HG03103 (cell line): ENCODE measurements around the gene HS3ST5.
"Not testable (repeated sequence)": the region's sequence is repeated elsewhere in the genome, so short reads cannot be mapped to it uniquely, and the experiment has no call there.

Source experiments
- ATAC-seq: cut with Tn5 transposase; IDR thresholded peaks from one replicate; pipeline ENCODE4 v1.9.1; 2021; ENCODE audit warnings: low read depth; ENCODE audit not compliant: unreplicated experiment

Gene HS3ST5

DNA sequence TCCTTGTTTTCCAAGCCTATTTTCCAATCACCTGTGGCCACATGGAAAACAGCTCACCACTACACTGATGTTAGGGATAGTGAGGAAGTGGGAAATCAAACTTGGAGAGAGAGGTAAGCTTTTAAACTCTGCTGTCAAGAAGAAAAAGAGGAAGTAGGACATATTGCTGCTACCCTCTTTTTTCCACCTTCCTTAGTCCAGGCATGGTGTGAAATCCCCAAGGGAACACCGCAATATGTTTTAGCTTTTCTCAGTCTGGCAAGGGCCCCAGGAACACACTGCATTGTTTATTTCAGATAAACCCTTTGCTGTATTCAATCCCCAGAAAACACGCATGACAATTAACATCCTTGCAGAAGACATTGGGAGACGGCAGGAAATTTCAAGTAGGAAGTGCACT is 61.3 kb downstream of the HS3ST5 start:
- ATAC-seq = no peak

DNA sequence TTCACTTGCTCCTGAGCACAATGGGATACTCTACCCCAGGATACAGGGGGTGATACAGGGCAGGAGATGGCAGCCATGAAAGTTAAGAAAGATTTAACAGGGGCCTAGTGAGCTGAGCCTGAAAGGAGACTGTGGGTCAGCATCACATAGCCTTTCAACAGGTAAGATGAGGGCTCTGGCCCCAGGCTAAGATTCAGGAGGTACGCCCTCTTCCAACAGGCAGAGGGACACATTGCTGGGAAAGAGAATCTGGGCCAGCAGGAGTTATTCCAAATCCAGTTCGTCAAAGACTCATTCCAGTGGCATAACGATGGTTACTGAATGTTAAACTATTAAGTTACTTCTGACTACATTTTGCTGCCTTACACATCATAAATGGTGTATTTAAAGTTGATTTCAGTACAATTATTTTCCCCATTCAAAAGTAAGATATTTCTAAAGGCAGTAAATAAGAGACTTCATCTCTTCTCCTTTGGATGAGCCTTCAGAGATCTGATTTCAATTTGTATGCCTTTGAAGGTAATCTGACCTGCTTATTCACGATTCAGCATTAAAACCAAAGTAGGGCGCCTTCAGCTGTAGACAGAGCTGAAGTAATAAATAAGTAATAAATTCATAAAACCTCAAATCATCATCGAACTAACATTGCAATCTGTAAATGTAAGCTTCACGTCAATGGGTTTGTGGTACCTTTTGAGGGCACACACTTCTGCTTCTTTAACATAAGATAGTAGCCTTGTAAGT is 62.4 kb downstream of the HS3ST5 start:
- ATAC-seq = no peak

DNA sequence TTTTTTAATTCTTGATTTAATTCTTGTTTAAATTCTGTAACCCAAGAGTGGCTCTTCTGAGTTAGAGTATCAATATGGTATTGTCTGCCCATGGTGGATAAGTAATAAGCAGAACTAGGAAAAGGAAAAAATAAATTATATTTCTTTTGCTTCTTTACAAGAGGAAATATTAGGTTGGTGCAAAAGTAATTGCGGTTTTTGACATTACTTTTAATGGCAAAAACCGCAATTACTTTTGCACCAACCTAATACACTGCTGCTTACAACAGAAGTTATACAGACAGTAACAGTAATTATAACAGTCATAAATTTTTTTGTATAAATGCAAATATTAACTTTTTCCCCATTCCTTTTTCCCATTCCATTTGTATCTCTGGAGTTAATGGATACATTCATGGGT is 65.6 kb downstream of the HS3ST5 start:
- ATAC-seq = no peak

DNA sequence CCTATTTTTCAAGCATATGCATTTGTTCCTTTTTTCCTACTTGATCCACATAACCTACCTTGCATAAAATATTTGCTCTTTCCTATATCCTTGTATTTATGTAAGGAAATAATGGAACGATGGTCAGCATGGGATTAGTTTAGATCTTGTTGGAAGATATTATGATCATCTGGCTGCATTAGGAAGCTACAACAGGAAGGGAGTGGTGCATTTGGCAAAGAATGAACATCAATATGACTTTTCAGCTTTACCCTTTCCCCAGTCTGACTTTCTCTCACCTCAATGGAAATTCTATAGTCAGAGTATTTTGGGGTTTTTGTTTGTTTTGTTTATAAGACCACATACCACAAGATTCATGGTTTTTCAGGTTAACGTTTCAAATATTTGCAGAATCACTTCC is 66.0 kb downstream of the HS3ST5 start:
- no peak for ATAC-seq

DNA sequence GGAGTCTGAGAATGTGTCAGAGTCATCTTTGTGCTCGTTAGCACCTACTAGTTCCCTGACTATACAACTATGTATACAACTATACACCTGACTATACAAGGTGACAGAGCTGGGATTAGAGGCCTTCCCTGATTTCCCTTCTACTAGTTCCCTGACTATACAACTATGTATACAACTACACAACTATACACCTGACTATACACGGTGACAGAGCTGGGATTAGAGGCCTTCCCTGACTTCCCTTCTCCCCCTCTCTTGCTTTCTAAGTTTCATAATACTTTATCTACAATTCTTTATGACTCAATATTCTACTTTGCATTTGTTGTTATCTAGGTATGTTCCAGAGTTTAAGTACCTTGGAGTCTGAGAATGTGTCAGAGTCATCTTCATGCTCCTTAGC is 68.0 kb downstream of the HS3ST5 start:
- no peak for ATAC-seq

DNA sequence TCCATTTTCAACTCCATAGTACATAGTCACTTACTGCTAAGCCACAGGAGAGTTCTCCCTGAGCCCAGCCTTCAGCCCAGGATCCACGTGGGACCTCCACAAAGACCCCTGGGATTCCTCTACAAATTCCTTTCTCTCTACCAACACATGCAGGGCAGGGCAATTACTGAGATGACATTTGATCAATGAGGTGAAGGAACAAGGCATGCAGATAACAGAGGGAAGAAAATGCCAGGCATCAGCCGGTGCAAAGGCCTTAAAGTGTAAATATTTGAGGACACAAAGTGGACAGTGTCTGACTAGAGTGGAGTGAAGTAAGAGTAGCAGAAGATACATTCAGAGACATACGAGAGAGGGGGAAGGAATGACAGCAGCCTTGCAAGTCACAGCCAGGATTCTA is 70.2 kb downstream of the HS3ST5 start:
- ATAC-seq = no peak

DNA sequence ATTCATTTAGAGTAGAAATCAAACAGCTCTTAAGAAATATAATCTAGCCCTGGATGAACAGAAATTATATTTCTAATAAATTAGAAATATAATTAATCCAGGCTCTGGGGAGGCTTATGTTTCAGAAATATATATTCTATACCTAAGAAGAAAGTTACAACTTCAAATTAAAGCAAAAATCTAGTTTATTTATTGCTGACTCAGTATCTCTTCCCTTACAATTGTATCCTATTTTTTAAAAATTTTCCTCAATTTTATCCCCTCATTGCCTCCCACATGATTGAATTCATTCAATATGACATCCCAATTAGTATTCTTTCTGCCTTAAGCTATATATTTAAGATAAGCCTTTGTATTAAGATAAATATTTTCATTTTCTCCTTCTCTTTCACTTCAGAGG is 71.4 kb downstream of the HS3ST5 start:
- no peak for ATAC-seq

DNA sequence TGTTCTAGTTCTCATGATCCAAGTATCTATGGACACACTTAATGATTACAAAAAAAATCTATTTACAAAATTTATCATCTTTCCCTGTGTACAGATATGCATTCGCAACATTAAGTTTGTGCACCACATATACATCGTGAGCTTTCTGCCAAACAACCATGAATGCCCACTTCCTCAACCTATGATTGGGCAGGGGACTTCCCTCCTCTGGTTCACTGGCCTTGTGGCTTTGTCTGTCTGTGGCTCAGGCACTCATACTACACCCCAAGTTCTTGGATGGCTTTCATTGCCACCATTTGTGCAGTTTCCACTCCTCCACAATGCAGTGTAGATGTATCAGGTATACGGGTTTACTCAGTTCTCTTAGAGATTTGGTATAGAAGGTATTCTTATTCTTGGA is 74.9 kb downstream of the HS3ST5 start:
- ATAC-seq = no peak

DNA sequence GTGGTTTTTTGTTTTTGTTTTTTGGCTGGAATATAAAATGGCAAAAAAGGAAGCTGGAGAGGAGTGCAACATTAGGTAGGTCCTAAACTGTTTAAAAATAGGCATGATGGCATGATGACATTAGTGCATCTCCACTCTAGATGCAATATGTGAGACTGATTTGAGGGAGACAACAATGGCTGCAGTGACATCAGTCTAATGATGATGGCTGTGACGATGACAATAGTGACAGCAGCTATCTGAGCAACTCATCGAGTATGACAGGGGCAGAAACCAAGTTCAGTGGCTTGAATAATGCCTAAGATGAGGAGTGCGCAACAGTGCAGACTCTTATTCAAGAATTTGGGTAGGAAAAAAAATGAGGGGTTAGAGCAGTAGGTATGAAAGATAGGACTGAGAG is 82.0 kb downstream of the HS3ST5 start:
- ATAC-seq = no peak

DNA sequence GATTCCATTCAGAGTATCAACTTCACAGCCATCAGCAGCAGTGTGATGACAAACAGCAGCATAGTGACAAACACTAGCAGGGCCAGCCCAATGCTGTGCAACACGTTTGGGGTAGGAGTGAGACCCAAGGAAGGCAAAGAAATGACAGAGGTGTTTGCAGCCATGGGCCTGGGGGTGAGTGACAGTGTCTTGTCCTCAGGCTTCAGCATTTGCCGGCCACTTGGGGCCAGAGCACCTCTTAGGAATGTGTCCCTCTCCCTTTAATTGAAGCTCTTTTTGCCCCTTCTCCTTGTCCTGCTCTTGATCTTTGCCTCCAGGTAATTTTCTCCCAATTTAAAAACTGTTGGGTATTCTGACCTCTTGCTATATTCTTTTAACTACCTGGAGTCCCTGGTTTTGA is 84.4 kb downstream of the HS3ST5 start:
- ATAC-seq = no peak

DNA sequence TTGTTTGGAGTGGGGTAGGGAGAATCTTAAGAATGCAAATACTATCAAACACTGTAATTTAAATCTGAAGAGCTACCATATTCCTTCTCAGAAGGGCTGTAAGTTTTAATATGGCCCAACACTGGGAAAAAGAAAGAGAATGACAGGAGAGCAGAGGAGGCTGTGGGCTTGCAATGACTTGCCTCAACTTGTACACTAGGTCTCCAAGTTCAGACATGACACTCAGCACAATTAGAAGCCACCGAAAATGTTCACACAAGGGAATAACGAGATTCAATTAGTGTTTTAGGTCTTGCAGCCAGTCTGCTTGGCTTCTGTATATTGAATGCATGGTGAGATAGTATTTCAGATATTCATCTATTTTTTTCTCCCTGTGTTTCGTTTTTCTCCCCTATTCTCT is 89.4 kb downstream of the HS3ST5 start:
- no peak for ATAC-seq

DNA sequence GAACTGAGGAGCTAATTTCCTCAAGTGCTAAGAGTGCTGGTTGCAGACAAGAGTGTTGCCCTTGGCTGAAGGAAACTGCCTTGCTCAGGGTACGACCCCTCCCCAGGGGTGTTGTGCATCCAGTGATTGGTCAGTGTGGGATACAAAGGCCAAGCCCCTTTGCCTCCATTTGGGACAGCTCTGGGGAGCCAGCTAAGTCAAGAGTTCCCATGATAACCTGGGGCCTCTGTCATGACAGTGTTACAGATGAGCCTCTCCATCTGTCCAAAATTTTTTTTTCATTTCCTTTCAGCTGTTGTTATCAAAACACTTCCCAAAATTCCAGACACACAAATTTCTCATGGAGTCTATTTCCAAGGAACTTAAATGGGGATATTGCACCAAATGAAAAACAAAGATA is 93.3 kb downstream of the HS3ST5 start:
- no peak for ATAC-seq

DNA sequence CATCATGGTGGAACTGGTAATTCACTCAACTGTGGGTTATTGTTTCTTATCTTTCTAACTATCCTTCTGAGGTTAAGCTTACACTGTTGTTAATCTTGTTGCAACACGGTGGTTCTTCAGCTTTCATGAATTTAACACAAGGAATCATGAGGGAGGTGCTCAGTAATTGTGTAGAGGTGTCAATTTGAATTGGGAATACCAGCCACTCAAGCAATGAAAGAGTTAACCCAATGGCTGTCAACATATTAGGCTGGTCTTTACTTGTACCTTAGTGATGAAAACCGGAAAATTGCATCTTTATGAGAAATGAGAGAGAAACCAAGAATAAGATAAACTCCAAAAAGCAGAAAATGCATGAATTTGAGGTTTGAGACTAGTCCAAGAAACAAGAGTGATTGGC is 95.7 kb downstream of the HS3ST5 start:
- ATAC-seq = no peak

DNA sequence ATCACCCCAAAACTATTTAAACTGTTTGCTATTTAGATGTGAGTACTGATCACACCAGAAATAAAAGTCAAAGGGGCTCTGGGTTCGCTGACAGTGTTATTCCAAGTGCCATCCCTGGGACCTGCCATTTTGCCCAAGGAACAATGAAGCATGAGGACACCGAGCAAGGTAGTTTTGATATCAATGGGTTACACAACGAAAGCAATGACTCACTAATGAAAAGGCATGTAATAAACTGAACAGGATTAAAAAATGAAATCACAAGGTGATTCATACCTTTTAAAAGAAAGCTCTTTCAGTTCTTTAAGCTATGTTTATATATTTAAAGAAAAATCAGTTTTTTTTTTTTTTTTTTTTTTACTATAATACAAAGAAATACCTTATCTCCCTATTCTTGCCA is 102.0 kb downstream of the HS3ST5 start:
- no peak for ATAC-seq

DNA sequence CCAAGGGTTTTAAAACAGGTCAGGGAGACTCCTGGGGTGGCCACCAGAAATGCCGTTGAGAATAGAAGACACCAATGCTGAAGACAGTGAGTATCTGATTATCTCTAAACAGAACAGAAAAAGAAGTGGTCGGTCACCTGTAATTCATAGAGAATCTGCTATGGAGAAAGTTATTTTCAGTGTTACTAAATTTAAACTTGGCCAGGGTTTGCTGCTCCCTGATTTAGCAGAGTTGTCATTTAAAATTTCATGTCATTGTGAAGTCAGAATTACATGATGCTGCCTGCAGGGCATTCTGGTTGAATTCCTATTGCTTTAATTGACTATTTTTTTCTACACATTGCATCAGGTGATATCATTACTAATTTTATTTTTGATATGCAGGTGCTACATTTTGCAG is 114.1 kb downstream of the HS3ST5 start:
- ATAC-seq = no peak

DNA sequence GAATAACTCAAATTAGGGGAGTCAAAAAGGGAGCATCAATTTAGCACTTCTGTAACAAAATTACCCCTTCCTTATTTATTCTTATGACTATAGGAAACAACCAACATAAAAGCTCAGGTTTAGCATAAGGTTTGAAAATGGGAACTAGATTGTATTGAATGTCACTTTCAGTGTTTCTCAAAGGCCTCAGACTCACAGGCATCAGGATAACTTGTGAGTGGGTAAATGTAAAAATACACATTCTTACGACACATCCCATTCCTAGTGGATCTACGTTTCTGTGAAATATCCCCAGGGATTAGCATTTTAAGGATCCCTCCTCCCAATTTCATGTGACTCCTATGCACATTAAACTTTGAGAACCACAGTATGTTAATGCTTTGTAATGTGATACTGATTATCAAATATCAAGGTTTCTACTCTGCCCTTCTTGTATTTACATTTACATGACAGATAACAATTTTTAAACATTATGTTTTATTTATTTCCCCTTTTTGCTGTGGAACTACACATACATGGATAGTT is 114.8 kb downstream of the HS3ST5 start:
- no peak for ATAC-seq

DNA sequence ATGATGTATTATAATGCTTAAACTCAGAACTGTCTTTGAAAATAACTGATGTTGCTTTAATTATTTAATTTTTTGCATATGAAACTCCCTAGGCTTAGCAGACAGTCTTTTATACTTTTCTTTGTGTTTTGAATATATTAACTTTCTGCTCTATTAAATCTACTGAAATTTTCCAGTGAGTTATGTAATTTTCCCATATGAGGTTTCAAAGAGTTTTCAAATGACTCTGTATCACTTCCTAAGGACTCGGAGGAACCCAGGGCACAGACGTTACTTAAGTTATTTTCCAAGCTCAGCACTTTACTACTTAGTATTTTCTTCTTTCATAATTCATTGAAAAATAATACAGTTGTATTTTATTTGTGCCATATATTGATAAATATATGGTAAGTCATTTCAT is 122.6 kb downstream of the HS3ST5 start:
- ATAC-seq = no peak

DNA sequence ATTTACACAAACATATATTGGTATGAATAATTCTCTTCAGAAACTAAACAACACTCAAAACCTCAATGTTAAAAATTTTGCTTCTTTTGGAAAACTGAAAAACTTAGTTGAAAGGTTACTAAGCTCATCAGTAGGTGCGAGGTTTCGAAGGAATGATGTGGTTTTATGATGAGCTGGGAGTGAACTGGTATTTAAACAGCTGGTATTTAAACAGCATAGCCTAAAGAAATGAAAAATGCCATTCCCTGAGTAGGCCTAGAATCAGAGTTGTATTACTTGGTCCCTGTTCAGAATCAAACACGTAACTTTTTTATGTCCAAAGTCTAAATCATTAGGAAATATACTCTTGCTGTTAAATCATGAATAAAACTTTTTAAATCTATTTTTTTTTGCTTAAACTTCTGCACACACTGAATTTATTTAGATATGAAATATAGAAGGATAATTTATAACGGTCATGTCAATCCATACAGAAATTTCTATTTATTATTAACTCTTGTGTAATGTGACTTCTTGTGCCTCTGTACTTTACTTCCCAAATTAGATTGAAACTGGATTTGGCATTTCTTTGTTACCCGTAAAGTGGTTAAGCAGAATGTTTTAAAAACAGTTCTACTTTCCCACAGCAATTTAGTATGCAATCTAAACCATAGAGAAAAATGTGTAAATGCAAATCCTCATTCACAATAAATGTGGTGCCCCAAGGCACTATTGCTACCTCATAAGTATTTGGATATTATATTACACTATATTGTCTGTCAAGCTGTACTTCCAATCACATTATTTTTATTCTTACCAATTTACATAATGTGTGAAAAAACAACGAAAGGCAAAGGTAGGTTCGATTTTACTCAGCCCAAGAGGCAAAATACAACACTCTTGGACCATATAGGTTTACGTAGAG is 124.1 kb downstream of the HS3ST5 start:
- ATAC-seq = no peak

DNA sequence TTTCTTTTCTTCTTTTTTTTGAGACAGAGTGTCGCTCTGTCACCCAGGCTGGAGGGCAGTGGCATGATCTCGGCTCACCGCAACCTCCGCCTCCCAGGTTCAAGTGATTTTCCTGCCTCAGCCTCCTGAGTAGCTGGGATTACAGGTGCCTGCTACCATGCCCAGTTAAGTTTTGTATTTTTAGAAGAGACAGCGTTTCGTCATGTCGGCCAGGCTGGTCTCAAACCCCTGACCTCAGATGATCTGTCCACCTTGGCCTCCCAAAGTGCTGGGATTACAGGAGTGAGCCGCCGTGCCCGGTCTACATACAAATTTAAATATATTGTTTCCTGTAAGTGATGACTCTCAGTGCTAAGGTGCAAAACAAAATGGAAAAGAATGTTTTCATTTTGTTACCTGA is 124.8 kb downstream of the HS3ST5 start:
- not testable (repeated sequence) for ATAC-seq

DNA sequence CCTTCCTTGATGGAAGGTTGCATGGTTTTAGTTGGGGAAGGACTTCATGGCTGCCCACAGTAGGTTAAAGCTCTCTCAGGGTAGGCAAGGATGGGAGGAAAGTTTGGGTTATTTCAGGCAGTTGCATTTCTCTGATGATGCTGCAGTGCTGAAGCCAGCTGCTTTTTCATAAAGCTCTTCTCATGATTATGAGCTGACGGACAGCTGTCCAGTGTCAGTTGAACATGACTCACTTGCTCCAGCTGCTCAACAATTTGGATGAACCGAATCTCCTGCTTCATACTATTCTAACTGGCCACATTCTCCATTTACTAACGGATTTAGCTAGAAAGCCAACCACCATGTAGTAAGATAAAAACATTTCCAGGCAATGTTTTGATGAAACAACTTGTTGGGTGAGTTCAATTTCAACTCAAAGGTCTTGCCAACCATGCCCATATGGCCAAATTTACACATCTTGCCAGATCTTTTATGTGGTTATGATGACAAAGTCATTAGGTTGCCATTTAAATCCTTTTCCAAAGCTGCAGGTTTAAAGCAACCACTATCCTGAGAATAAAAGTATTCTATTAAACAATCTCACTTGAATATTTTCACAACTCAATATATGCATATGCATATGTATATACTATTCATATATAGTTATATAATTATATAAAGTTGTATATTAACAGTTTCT is 125.9 kb downstream of the HS3ST5 start:
- no peak for ATAC-seq

DNA sequence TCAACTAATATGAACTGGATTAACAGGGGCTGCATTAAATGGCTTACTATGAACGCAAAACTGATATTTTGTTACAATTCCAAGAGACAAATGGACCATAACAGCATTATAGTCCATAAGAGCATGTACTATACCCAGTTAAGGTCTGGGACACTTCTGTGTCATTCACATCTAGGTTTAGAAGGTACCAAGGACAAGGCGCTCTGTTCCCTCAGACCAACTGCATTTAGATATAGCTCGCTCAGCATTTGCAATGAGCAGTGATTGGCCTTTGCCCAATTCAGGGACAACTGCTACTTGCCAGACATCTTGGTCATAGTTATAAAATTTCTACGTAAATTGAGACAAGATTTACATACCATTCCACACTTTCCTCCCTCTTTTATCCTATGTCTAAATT is 132.4 kb downstream of the HS3ST5 start:
- no peak for ATAC-seq
